A673 (cell line): ENCODE data around the gene IL37.

Source experiments
- CTCF ChIP-seq: fragments of 300-800, 200-600 bp; sonication (generic); conservative IDR thresholded peaks from 2 replicates; pipeline ENCODE4 v1.5.1; 2017; ENCODE audit warnings: low read depth, mild to moderate bottlenecking, antibody characterized with exemption, low read length, moderate library complexity, mixed read lengths
- EZH2 ChIP-seq: fragments of 200-600 bp; sonication (generic); IDR thresholded peaks from 2 replicates; pipeline ENCODE4 v1.6.1; 2017; ENCODE audit warnings: borderline replicate concordance, low read depth, mild to moderate bottlenecking, mixed read lengths, antibody characterized with exemption, low read length; ENCODE audit not compliant: poor library complexity, severe bottlenecking

GRCh38 chr2:112942654-112943002, 31.7 kb downstream of the IL37 start:
- TF ChIP-seq CTCF (no peak), EZH2 (no peak)
